KMS-11 (cell line): ENCODE measurements around the gene FRRS1.
A peak's percentile ranks its signal among the peaks of the same experiment; 100 is the strongest.

Experiments used
- H2AFZ ChIP-seq: fragments of 200-600 bp; sonication (generic); 2 replicates; pipeline ENCODE4 v1.6.1; 2016; ENCODE audit warnings: antibody characterized with exemption, mixed run types, low read depth
- H3K27ac ChIP-seq: fragments of 200-600 bp; sonication (generic); 2 replicates; pipeline ENCODE4 v1.6.1; 2016; ENCODE audit warnings: mild to moderate bottlenecking, mixed run types
- H3K27me3 ChIP-seq: fragments of 200-600 bp; sonication (generic); 2 replicates; pipeline ENCODE4 v1.6.1; 2017; ENCODE audit warnings: mild to moderate bottlenecking, low read depth, mixed run types, moderate library complexity; ENCODE audit not compliant: insufficient read depth
- H3K36me3 ChIP-seq: fragments of 200-600 bp; sonication (generic); 2 replicates; pipeline ENCODE4 v1.6.1; 2017; ENCODE audit warnings: mild to moderate bottlenecking, mixed run types; ENCODE audit not compliant: insufficient read depth
- H3K4me1 ChIP-seq: fragments of 200-600 bp; sonication (generic); 2 replicates; pipeline ENCODE4 v1.6.1; 2016; ENCODE audit warnings: mild to moderate bottlenecking, low read depth, mixed run types; ENCODE audit not compliant: poor library complexity, severe bottlenecking
- H3K4me2 ChIP-seq: fragments of 200-600 bp; sonication (generic); 2 replicates; pipeline ENCODE4 v1.7.0; 2016; ENCODE audit warnings: mild to moderate bottlenecking, mixed run types
- H3K4me3 ChIP-seq: fragments of 200-600 bp; sonication (generic); IDR thresholded peaks from 2 replicates; pipeline ENCODE4 v1.6.1; 2017; ENCODE audit warnings: low read depth, low read length, mixed read lengths; ENCODE audit not compliant: insufficient read depth
- H3K79me2 ChIP-seq: fragments of 200-600 bp; sonication (generic); 2 replicates; pipeline ENCODE4 v1.6.1; 2016; ENCODE audit warnings: low read depth, mixed run types; ENCODE audit not compliant: insufficient read depth
- H3K9ac ChIP-seq: fragments of 200-600 bp; sonication (generic); 2 replicates; pipeline ENCODE4 v1.6.1; 2016; ENCODE audit warnings: mild to moderate bottlenecking, mixed run types
- H4K20me1 ChIP-seq: fragments of 200-600 bp; sonication (generic); 2 replicates; pipeline ENCODE4 v1.6.1; 2016; ENCODE audit warnings: mild to moderate bottlenecking, mixed run types; ENCODE audit not compliant: insufficient read depth
- TF ChIP-seq, protein P1 (sequence below): fragments of 200-600 bp; sonication (generic); conservative IDR thresholded peaks from 2 replicates; pipeline ENCODE4 v1.6.1; 2017; ENCODE audit warnings: low read depth, mild to moderate bottlenecking, antibody characterized with exemption, low read length, moderate library complexity, mixed read lengths

FRRS1 gene

DNA sequence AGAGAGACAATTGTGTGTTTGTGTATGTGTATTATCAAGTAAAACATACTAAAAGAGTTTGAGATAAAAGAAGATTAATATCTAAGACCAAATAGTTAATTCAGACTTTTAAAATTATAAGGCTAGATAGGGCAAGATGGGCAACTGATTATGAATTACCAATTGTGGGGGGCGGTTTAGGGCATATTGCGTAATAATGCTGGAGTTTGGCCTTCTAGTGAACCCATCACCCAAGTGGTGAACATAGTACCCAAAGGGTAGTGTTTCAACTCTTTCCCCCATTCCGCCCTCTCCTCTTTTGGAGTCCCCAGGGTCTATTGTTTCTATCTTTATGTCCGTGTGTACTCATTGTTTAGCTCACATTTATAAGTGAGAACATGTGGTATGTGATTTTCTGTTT lies 55.4 kb downstream of the FRRS1 start:
- TF ChIP-seq, protein P1, sequence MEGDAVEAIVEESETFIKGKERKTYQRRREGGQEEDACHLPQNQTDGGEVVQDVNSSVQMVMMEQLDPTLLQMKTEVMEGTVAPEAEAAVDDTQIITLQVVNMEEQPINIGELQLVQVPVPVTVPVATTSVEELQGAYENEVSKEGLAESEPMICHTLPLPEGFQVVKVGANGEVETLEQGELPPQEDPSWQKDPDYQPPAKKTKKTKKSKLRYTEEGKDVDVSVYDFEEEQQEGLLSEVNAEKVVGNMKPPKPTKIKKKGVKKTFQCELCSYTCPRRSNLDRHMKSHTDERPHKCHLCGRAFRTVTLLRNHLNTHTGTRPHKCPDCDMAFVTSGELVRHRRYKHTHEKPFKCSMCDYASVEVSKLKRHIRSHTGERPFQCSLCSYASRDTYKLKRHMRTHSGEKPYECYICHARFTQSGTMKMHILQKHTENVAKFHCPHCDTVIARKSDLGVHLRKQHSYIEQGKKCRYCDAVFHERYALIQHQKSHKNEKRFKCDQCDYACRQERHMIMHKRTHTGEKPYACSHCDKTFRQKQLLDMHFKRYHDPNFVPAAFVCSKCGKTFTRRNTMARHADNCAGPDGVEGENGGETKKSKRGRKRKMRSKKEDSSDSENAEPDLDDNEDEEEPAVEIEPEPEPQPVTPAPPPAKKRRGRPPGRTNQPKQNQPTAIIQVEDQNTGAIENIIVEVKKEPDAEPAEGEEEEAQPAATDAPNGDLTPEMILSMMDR, result no peak
- H3K4me2 ChIP-seq, result no peak overlapping the region
- H3K27me3 ChIP-seq, result no peaks in the 10 kb centered on the region
- no peak overlapping the region for H3K4me3 ChIP-seq
- no peaks in the 10 kb centered on the region for H3K4me1 ChIP-seq
- H3K79me2 ChIP-seq, result no peaks in the 10 kb centered on the region
- no peak overlapping the region for H3K9ac ChIP-seq
- H4K20me1 ChIP-seq, result no peaks in the 10 kb centered on the region
- H2AFZ ChIP-seq, result no peak overlapping the region
- no peak overlapping the region for H3K27ac ChIP-seq
- no peaks in the 10 kb centered on the region for H3K36me3 ChIP-seq

DNA sequence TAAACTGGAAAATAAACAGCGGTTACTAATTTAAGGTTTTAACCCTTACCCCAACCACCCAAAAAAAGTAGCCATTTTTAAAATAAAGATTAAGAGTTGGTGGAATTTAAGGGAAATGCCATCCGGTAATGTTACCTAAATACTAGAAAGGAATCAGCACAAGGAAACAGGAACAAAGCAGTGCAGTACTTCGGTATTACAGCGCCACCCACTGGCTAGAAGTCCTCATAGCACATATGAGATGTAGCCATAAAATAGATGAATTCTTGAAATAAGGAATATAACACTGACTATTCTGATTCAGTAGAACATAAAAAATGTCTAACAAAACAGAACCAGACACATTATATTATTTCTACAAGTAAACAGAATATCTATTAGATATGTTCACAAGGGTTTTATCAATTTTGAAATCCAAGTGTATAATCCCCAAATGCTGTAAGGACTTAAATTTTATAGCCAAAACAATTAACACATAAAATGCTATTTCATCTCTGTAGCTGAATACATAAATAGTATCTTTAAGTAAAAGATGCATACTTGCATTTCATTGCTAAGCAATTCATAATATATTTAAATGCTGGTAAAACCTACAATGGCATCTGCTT lies 58.8 kb downstream of the FRRS1 start:
- H3K4me2 ChIP-seq, result no peak overlapping the region
- H3K36me3 ChIP-seq, result no peaks in the 10 kb centered on the region
- H3K9ac ChIP-seq, result no peak overlapping the region
- H3K4me1 ChIP-seq, result no peaks in the 10 kb centered on the region
- TF ChIP-seq, protein P1, result peak; percentile 87
- no peak overlapping the region for H3K4me3 ChIP-seq
- H3K27ac ChIP-seq, result no peak overlapping the region
- no peaks in the 10 kb centered on the region for H3K79me2 ChIP-seq
- H4K20me1 ChIP-seq, result no peaks in the 10 kb centered on the region
- H2AFZ ChIP-seq, result no peak overlapping the region
- no peaks in the 10 kb centered on the region for H3K27me3 ChIP-seq

DNA sequence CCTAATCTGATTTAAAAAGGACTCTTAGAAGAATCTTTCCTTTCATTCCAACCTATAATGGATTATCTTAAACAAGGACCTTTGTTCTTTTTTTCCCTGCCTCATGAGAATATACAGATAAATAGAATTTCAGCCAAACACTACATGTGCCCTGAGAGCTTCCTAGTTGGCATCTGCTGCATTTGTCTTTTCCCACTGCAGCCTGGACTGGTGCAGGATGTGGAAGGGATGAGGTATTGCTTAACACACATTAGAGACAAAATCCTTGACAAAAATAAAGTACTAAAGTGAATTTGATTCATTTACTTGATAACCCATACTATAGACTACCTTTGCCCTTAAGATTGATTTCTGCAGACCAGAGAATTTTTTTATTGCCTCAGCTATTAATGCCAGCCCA lies 61.0 kb downstream of the FRRS1 start:
- H3K4me3 ChIP-seq, result no peak overlapping the region
- H3K27ac ChIP-seq, result no peak overlapping the region
- no peaks in the 10 kb centered on the region for H3K4me1 ChIP-seq
- no peaks in the 10 kb centered on the region for H3K79me2 ChIP-seq
- H3K9ac ChIP-seq, result no peak overlapping the region
- H3K36me3 ChIP-seq, result no peaks in the 10 kb centered on the region
- H4K20me1 ChIP-seq, result no peaks in the 10 kb centered on the region
- no peaks in the 10 kb centered on the region for H3K27me3 ChIP-seq
- H2AFZ ChIP-seq, result no peak overlapping the region
- TF ChIP-seq, protein P1, result no peak
- no peak overlapping the region for H3K4me2 ChIP-seq

DNA sequence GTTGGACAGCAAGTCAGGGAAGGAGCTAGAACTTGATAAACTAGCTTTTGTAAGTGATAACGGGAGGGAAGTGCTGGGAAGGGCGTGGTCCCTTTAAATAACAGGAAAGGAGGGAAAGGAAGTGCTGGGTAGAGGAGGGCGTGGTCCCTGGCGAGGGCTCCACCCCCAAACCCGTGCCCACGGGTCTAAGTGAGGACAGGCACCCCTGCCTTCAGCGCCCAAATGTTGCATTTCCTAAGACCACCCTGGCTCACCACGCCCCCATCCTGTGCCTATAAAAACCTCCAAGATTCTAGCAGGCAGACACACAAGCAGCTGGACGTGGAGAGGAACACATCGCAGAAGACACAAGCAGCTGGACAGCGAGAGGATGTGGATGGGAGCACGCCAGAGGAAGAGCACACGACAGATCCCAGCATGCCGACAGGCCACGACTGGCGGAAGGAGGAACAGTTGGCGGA lies 62.0 kb downstream of the FRRS1 start:
- H3K9ac ChIP-seq, result no peak overlapping the region
- TF ChIP-seq, protein P1, result no peak
- H3K27ac ChIP-seq, result no peak overlapping the region
- no peaks in the 10 kb centered on the region for H3K4me1 ChIP-seq
- no peaks in the 10 kb centered on the region for H3K36me3 ChIP-seq
- no peaks in the 10 kb centered on the region for H3K27me3 ChIP-seq
- no peak overlapping the region for H3K4me3 ChIP-seq
- no peak overlapping the region for H2AFZ ChIP-seq
- no peaks in the 10 kb centered on the region for H3K79me2 ChIP-seq
- H3K4me2 ChIP-seq, result no peak overlapping the region
- no peaks in the 10 kb centered on the region for H4K20me1 ChIP-seq
